KMS-11 (cell line): Measurements from ENCODE around the gene S1PR4.

Experiments
- H2AFZ ChIP-seq: fragments of 200-600 bp; sonication (generic); 2 replicates; pipeline ENCODE4 v1.6.1; 2016; ENCODE audit warnings: antibody characterized with exemption, mixed run types, low read depth
- H3K27ac ChIP-seq: fragments of 200-600 bp; sonication (generic); 2 replicates; pipeline ENCODE4 v1.6.1; 2016; ENCODE audit warnings: mild to moderate bottlenecking, mixed run types
- H3K27me3 ChIP-seq: fragments of 200-600 bp; sonication (generic); 2 replicates; pipeline ENCODE4 v1.6.1; 2017; ENCODE audit warnings: mild to moderate bottlenecking, low read depth, mixed run types, moderate library complexity; ENCODE audit not compliant: insufficient read depth
- H3K36me3 ChIP-seq: fragments of 200-600 bp; sonication (generic); 2 replicates; pipeline ENCODE4 v1.6.1; 2017; ENCODE audit warnings: mild to moderate bottlenecking, mixed run types; ENCODE audit not compliant: insufficient read depth
- H3K4me1 ChIP-seq: fragments of 200-600 bp; sonication (generic); 2 replicates; pipeline ENCODE4 v1.6.1; 2016; ENCODE audit warnings: mild to moderate bottlenecking, low read depth, mixed run types; ENCODE audit not compliant: poor library complexity, severe bottlenecking
- H3K4me2 ChIP-seq: fragments of 200-600 bp; sonication (generic); 2 replicates; pipeline ENCODE4 v1.7.0; 2016; ENCODE audit warnings: mild to moderate bottlenecking, mixed run types
- H3K4me3 ChIP-seq: fragments of 200-600 bp; sonication (generic); IDR thresholded peaks from 2 replicates; pipeline ENCODE4 v1.6.1; 2017; ENCODE audit warnings: low read depth, low read length, mixed read lengths; ENCODE audit not compliant: insufficient read depth
- H3K79me2 ChIP-seq: fragments of 200-600 bp; sonication (generic); 2 replicates; pipeline ENCODE4 v1.6.1; 2016; ENCODE audit warnings: low read depth, mixed run types; ENCODE audit not compliant: insufficient read depth
- H3K9ac ChIP-seq: fragments of 200-600 bp; sonication (generic); 2 replicates; pipeline ENCODE4 v1.6.1; 2016; ENCODE audit warnings: mild to moderate bottlenecking, mixed run types
- H4K20me1 ChIP-seq: fragments of 200-600 bp; sonication (generic); 2 replicates; pipeline ENCODE4 v1.6.1; 2016; ENCODE audit warnings: mild to moderate bottlenecking, mixed run types; ENCODE audit not compliant: insufficient read depth
- TF ChIP-seq, protein P1 (sequence below): fragments of 200-600 bp; sonication (generic); conservative IDR thresholded peaks from 2 replicates; pipeline ENCODE4 v1.6.1; 2017; ENCODE audit warnings: low read depth, mild to moderate bottlenecking, antibody characterized with exemption, low read length, moderate library complexity, mixed read lengths

S1PR4 gene

DNA sequence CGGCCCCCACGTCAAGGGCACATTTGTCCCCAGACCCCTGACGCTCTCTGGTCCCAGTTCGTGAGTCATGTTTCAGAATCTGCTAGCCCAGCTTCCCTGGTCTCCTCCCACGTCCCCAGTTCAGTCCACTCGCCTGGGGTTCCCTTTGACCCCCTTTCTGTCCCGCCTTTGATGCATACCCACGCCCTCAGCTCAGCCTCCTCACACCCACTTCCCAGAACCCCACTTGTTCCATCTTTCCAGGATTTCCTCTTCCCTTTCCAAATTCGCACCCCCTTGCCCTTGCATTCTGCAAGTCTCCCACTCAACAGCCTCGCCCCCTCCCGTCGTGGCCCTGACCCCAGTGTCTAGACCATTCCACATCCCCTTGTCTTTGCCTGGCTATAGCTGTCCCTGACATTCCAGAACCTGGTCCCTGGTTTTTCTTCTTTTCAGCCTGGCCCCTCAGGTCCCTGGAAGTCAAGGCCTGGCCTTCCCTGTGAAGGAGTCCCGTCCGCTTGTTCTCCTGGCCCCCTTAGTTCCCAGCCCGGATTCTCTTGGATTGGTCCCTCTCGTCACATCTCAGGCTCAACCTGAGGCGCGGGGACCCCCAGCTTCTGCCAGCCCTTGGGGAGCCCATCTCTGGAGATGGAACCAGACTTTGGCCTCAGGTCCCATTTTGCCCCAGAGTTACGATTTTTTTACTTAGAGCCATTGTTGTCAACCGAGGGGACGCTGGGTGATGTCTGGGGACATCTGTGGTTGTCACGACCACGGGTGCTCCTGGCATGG is 8.5 kb downstream of the S1PR4 start:
- peaks cover under 1% of the 10 kb centered on the region; the same call in 1 of the 2 replicates for H3K27me3 ChIP-seq
- peak overlapping the region; percentile 85 for H3K4me2 ChIP-seq
- peaks cover 12% of the 10 kb centered on the region for H3K4me1 ChIP-seq
- no peak overlapping the region for H2AFZ ChIP-seq
- peak overlapping the region; percentile 79; the same call in 1 of the 2 replicates for H3K9ac ChIP-seq
- TF ChIP-seq, protein P1, sequence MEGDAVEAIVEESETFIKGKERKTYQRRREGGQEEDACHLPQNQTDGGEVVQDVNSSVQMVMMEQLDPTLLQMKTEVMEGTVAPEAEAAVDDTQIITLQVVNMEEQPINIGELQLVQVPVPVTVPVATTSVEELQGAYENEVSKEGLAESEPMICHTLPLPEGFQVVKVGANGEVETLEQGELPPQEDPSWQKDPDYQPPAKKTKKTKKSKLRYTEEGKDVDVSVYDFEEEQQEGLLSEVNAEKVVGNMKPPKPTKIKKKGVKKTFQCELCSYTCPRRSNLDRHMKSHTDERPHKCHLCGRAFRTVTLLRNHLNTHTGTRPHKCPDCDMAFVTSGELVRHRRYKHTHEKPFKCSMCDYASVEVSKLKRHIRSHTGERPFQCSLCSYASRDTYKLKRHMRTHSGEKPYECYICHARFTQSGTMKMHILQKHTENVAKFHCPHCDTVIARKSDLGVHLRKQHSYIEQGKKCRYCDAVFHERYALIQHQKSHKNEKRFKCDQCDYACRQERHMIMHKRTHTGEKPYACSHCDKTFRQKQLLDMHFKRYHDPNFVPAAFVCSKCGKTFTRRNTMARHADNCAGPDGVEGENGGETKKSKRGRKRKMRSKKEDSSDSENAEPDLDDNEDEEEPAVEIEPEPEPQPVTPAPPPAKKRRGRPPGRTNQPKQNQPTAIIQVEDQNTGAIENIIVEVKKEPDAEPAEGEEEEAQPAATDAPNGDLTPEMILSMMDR = no peak
- no peak overlapping the region for H3K27ac ChIP-seq
- peaks cover 56% of the 10 kb centered on the region for H3K79me2 ChIP-seq
- H3K36me3 ChIP-seq = no peaks in the 10 kb centered on the region
- no peaks in the 10 kb centered on the region for H4K20me1 ChIP-seq
- no peak overlapping the region for H3K4me3 ChIP-seq

DNA sequence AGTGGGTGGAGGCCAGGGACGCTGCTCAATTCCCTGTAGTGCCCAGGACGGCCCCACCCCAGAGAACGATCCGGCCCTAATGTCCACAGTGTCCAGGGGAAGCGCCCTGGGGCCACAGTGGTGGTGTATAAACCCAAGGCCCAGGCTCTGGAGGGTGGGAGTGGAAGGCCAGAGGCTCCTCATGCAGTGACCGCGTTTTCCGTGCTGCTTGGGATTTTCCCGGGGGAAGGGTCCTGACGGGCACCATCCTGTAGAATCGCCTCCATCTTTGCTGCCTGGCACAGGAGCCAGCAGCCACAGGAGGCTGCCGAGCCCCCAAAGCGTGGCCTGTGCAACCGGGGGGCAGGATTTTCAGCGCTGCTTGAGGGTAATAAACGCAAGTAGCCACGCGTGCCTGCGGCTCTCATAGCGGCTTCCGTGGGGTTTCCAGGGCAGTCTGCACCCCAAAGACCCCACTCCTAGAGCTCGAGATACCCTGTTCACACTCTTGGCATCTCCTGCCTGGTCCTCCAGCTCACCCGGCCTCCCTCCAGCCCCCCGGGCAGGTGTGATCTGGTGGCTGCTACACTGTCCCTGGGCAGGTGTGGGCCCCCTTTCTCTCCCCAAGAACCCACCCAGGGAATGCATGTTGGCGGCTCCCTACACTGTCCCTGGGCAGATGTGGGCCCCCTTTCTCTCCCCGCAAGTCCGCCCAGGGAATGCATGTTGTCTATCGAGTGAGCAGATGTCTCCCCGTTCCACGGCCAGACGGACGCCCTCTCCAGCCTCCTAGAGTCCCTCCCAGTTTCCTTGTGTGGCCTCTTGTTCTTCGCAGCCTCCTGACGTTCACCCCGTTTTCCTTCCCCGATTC is 9.3 kb downstream of the S1PR4 start:
- Histone ChIP-seq H3K79me2 (peaks cover 56% of the 10 kb centered on the region), H2AFZ (no peak overlapping the region), H4K20me1 (no peaks in the 10 kb centered on the region), H3K27ac (no peak overlapping the region), H3K36me3 (no peaks in the 10 kb centered on the region), H3K27me3 (no peaks in the 10 kb centered on the region), H3K4me3 (no peak overlapping the region), H3K4me1 (peaks cover 12% of the 10 kb centered on the region), H3K9ac (no peak overlapping the region), H3K4me2 (peak overlapping the region; percentile 85; the same call in 1 of the 2 replicates)
- TF ChIP-seq, protein P1 = no peak

DNA sequence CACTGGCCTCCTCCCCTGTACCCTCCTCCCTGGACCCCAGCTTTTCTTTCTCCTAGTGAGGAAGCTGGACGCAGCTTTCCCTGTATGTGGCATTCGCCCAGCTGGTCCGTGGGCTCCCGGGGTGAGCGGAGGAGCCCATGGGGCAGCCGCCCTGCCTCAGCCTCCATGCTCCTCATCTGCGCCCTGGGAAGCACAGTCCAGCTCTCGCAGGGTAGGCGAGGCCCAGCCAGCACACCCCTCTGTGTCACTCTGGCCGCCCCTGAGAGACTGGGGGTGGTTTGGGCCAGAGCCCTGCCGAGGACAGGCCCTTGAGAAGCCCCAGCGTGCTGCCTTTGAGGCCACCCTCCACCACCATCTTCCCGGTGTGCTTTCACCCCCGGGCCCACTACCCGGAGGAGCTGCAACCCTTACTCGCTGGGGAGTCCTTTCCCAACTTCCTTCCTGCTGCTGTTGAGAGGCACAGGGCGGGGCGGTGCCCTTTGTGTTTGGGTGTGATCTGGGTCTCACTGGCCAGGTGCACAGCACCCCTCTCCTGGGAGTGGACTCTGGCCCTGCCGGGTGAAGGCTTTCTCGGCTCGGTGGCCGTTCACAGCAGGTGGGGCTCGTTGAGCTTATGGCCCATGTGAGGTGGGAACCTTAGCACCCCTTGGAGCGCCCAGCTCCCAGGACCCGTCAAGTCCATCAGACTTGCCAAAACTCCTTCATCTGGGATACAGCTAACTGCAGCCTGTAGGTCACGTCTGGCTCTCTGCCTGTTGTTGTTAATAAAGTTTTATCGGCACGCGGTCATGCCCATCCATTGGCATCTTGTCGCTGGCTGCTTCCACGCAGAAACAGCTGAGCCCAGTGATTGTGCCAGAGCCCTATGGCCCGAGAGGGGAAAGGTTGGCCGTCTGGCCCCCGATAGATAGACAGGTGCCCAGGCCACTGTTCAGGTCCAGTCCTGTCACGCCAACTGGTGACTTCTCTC is 10.3 kb downstream of the S1PR4 start:
- no peaks in the 10 kb centered on the region for H4K20me1 ChIP-seq
- H3K4me3 ChIP-seq = no peak overlapping the region
- H3K4me1 ChIP-seq = peaks cover 12% of the 10 kb centered on the region
- no peak overlapping the region for H2AFZ ChIP-seq
- no peaks in the 10 kb centered on the region for H3K27me3 ChIP-seq
- no peak overlapping the region for H3K4me2 ChIP-seq
- peaks cover 56% of the 10 kb centered on the region for H3K79me2 ChIP-seq
- TF ChIP-seq, protein P1 = no peak
- H3K27ac ChIP-seq = no peak overlapping the region
- no peaks in the 10 kb centered on the region for H3K36me3 ChIP-seq
- no peak overlapping the region for H3K9ac ChIP-seq
